GM12878 (cell line): Measurements from ENCODE around the gene RRAGB. TPM values are rescaled to one million over a fixed set of nuclear protein-coding genes. Genes with fewer than 3 reads are reported as not detected.

ENCODE experiments used
- CBX5 ChIP-seq: sonication (generic); IDR thresholded peaks from 2 replicates; pipeline ENCODE4 v1.6.1; 2016; ENCODE audit warnings: low read depth, moderate library complexity, mild to moderate bottlenecking, inconsistent platforms
- CHD1 ChIP-seq: IDR thresholded peaks from 2 replicates; pipeline ENCODE4 v1.6.1; 2012; ENCODE audit warnings: low read depth, low read length, improper control_type of control experiment
- CHD4 ChIP-seq: fragments of 200-600 bp; sonication (generic); IDR thresholded peaks from 2 replicates; pipeline ENCODE4 v1.6.1; 2016; ENCODE audit warnings: mild to moderate bottlenecking
- EED ChIP-seq: sonication (generic); IDR thresholded peaks from 2 replicates; pipeline ENCODE4 v1.6.1; 2016; ENCODE audit warnings: antibody characterized with exemption, low read depth
- ETV6 ChIP-seq, 2 experiments: fragments of 450-650 bp in 1 of 2; IDR thresholded peaks in 1 of 2; conservative IDR thresholded peaks in 1 of 2; 2 replicates each; pipeline ENCODE4 v1.6.1; 2014; ENCODE audit warnings: antibody characterized with exemption in 1 of 2, borderline replicate concordance in 1 of 2, low read depth in 1 of 2, mild to moderate bottlenecking in 1 of 2, moderate library complexity in 1 of 2
- IKZF1 ChIP-seq: fragments of 450-650 bp; conservative IDR thresholded peaks from 2 replicates; pipeline ENCODE4 v1.6.1; 2017; ENCODE audit warnings: antibody characterized with exemption, mild to moderate bottlenecking
- PML ChIP-seq: IDR thresholded peaks from 2 replicates; pipeline ENCODE4 v1.6.1; 2012; ENCODE audit warnings: low read length, inconsistent platforms
- RAD21 ChIP-seq: IDR thresholded peaks from 2 replicates; pipeline ENCODE4 v1.6.1; 2011; ENCODE audit warnings: mild to moderate bottlenecking, low read depth, low read length, moderate library complexity; ENCODE audit not compliant: insufficient read depth
- RELA ChIP-seq: fragments of 450-650 bp; IDR thresholded peaks from 2 replicates; pipeline ENCODE4 v1.8.0; 2014; ENCODE audit warnings: borderline replicate concordance; ENCODE audit not compliant: partially characterized antibody
- SIN3A ChIP-seq: IDR thresholded peaks from 2 replicates; pipeline ENCODE4 v1.6.1; 2012; ENCODE audit warnings: low read depth, low read length, improper control_type of control experiment
- SIX5 ChIP-seq: IDR thresholded peaks from 2 replicates; pipeline ENCODE4 v1.6.1; 2011; ENCODE audit warnings: mild to moderate bottlenecking, low read depth, low read length, moderate library complexity; ENCODE audit not compliant: severe bottlenecking
- SUPT20H ChIP-seq: IDR thresholded peaks from 2 replicates; pipeline ENCODE4 v1.6.1; 2011; ENCODE audit warnings: low read depth, mild to moderate bottlenecking, low read length, moderate library complexity, borderline replicate concordance; ENCODE audit not compliant: control insufficient read depth
- polyA plus RNA-seq, 11 experiments: library from polyadenylated mRNA; depleted of rRNA in 4 of 11; unstranded in 6 of 11; stranded (reverse) in 5 of 11; fragments of >200 nt; fragmentation: Nextera tagmentation in 4 of 11; fragmentation: Illumina TruSeq in 1 of 11; extraction: Ambion mirVana in 4 of 11; extraction: Trizol in 1 of 11; gene quantifications; 1 replicate in 1 of 11; 2 replicates in 10 of 11; pipeline versions ENCODE4 v1.2.1 to v1.2.3, GENCODE V29; 2011 to 2016; ENCODE audit warnings: inconsistent platforms in 2 of 11, missing spikeins in 2 of 11, low read depth in 1 of 11
- total RNA-seq, 4 experiments: library from RNA; depleted of rRNA in 3 of 4; stranded (reverse); fragments of >200 nt in 3 of 4; fragmentation: Illumina TruSeq in 1 of 4; extraction: Trizol in 1 of 4; gene quantifications; 2 replicates each; pipeline versions ENCODE4 v1.2.1 to v1.2.3, GENCODE V29; 2013 to 2021
- TF ChIP-seq, protein P1 (sequence below): fragments of 450-650 bp; formaldehyde crosslinking; IDR thresholded peaks from 2 replicates; pipeline ENCODE4 v1.4.0; 2020; ENCODE audit warnings: mild to moderate bottlenecking, moderate library complexity

The RRAGB gene
- total and polyA plus RNA-seq, 10 of the 15 experiments (the other 5 are each of a cell fraction or from before 2014, with no cell fraction given): 8.2 to 30.8 (median 12.0) TPM

DNA sequence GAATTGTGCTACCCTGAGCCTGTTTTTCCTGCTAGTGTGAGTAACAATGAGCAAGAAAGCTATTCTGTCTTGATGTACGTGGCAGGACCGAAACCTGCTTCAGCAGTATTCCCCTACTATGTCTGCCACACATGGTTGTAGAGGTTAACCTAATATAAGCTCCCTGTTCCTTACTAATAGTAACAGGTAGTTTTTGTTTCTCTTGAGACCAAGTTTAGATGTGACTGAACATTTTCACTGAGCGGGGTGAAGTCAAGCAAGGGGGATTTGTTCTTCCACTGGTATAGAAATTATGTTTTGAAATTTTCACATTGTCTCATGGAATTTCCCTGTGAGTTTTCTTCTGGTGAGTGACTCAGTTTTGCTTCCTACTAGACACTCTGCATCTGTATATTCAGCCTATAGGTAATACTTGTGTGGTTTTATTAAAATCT, 37.3 kb downstream of the RRAGB start (continued):
- TF ChIP-seq ETV6 (conservative IDR thresholded peaks at IDR 0.05 in 1 of 2, IDR thresholded peaks at IDR 0.05 in 1 of 2; ENCODE audit: borderline replicate concordance in 1 of 2, low read depth in 1 of 2): 0 out of 4 replicates have a peak, but pooled peaks of 1 of the 2 experiments have one; percentile 28
- no peak for TF ChIP-seq SIX5
- peak; percentile 32 for TF ChIP-seq RELA
- TF ChIP-seq PML: 0 out of 2 replicates have a peak, but pooled peaks have one; percentile 33
- no peak for TF ChIP-seq CHD1
- TF ChIP-seq, protein P1, sequence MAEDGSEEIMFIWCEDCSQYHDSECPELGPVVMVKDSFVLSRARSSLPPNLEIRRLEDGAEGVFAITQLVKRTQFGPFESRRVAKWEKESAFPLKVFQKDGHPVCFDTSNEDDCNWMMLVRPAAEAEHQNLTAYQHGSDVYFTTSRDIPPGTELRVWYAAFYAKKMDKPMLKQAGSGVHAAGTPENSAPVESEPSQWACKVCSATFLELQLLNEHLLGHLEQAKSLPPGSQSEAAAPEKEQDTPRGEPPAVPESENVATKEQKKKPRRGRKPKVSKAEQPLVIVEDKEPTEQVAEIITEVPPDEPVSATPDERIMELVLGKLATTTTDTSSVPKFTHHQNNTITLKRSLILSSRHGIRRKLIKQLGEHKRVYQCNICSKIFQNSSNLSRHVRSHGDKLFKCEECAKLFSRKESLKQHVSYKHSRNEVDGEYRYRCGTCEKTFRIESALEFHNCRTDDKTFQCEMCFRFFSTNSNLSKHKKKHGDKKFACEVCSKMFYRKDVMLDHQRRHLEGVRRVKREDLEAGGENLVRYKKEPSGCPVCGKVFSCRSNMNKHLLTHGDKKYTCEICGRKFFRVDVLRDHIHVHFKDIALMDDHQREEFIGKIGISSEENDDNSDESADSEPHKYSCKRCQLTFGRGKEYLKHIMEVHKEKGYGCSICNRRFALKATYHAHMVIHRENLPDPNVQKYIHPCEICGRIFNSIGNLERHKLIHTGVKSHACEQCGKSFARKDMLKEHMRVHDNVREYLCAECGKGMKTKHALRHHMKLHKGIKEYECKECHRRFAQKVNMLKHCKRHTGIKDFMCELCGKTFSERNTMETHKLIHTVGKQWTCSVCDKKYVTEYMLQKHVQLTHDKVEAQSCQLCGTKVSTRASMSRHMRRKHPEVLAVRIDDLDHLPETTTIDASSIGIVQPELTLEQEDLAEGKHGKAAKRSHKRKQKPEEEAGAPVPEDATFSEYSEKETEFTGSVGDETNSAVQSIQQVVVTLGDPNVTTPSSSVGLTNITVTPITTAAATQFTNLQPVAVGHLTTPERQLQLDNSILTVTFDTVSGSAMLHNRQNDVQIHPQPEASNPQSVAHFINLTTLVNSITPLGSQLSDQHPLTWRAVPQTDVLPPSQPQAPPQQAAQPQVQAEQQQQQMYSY (CRISPR knock-in tag): no peak
- peak; percentile 74 for TF ChIP-seq IKZF1
- TF ChIP-seq SIN3A: no peak
- peak; percentile 75 for TF ChIP-seq EED
- TF ChIP-seq SUPT20H: no peak
- TF ChIP-seq CHD4: no peak
- no peak for TF ChIP-seq RAD21
- no peak for TF ChIP-seq CBX5
